ENCODE results near the gene NRK.

The NRK gene

DNA sequence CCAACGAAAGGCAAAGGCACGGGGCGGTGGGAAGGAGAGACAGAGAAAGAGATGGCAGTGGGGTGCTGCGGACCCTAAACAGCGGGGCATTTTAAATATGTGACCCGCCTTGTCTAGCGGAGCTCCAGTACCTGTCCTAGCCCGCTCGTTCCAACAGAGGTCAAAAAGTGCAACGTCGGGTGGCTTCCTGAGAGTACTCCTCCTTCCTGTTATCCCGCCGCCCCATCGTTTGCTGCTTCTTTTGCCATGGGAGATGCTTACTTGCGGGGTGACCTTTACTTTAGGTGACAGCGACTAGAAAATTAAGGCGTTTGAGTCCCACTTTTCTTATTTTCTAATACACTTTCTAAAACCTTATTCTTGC, 735 bp downstream of the NRK start:
- H3K4me1 ChIP-seq (ENCODE audit: control insufficient read depth, insufficient read depth, low read length): no peaks in the 10 kb centered on the region
- CTCF ChIA-PET: no interaction called here
- no peak overlapping the region for H3K4me3 ChIP-seq (ENCODE audit: low read depth, low read length)
- no peaks in the 10 kb centered on the region for H3K36me3 ChIP-seq (ENCODE audit: control insufficient read depth in 2 of 2, insufficient read depth in 1 of 2, low read length in 2 of 2)
- TF ChIP-seq ZFP3 (tag by site-specific recombination; IDR thresholded peaks at IDR 0.05; ENCODE audit: low read depth): no peak
- no peaks in the 10 kb centered on the region for H3K9me3 ChIP-seq (ENCODE audit: control insufficient read depth, insufficient read depth, low read depth, low read length)
- POLR2A ChIA-PET: no interaction called here
- H3K27ac ChIP-seq (ENCODE audit: extremely low read depth, low read depth, low read length): no peak overlapping the region

DNA sequence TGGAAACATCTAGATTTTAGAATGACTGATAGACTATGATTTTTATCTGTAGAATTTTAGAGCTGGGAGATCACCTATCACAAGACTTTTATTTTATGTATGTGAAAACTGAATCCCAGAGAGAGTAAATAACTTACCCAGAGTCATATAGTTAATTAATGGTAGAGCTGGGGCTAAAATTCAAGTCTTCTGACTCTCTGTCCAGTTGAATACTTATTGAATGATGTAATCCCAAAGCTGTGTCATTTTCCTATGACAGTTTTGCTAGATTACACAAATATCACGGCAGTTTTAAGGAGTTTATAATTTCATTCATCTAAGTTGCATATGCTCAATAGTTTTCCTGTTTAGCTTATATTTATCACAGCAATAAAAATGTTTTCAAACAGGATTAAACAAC, 6.7 kb downstream of the NRK start:
- Histone ChIP-seq H3K36me3 (ENCODE audit: control insufficient read depth in 2 of 2, insufficient read depth in 1 of 2, low read length in 2 of 2) (no peaks in the 10 kb centered on the region), H3K4me1 (ENCODE audit: control insufficient read depth, insufficient read depth, low read length) (no peaks in the 10 kb centered on the region), H3K27ac (ENCODE audit: extremely low read depth, low read depth, low read length) (no peak overlapping the region), H3K4me3 (ENCODE audit: low read depth, low read length) (no peak overlapping the region), H3K9me3 (ENCODE audit: control insufficient read depth, insufficient read depth, low read depth, low read length) (no peaks in the 10 kb centered on the region)
- TF ChIP-seq ZSCAN30 (tag by site-specific recombination; IDR thresholded peaks at IDR 0.05): no peak
- no peak for TF ChIP-seq ZNF112 (tag by site-specific recombination; IDR thresholded peaks at IDR 0.05)
- no peak for TF ChIP-seq ZNF121 (tag by site-specific recombination; IDR thresholded peaks at IDR 0.05)
- no peak for TF ChIP-seq ZNF394 (tag by site-specific recombination; IDR thresholded peaks at IDR 0.05; ENCODE audit: borderline replicate concordance)
- TF ChIP-seq, protein P1, sequence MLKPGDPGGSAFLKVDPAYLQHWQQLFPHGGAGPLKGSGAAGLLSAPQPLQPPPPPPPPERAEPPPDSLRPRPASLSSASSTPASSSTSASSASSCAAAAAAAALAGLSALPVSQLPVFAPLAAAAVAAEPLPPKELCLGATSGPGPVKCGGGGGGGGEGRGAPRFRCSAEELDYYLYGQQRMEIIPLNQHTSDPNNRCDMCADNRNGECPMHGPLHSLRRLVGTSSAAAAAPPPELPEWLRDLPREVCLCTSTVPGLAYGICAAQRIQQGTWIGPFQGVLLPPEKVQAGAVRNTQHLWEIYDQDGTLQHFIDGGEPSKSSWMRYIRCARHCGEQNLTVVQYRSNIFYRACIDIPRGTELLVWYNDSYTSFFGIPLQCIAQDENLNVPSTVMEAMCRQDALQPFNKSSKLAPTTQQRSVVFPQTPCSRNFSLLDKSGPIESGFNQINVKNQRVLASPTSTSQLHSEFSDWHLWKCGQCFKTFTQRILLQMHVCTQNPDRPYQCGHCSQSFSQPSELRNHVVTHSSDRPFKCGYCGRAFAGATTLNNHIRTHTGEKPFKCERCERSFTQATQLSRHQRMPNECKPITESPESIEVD (tag by site-specific recombination; IDR thresholded peaks at IDR 0.05): no peak
- TF ChIP-seq ZSCAN23 (tag by site-specific recombination; IDR thresholded peaks at IDR 0.05): no peak
- no peak for TF ChIP-seq ZNF114 (tag by site-specific recombination; IDR thresholded peaks at IDR 0.05)
- no peak for TF ChIP-seq ZNF16 (tag by site-specific recombination; IDR thresholded peaks at IDR 0.05; ENCODE audit: low read depth)
- no peak for TF ChIP-seq RBAK (tag by site-specific recombination; IDR thresholded peaks at IDR 0.05)
- no peak for TF ChIP-seq ZFP69B (tag by site-specific recombination; IDR thresholded peaks at IDR 0.05)
- CTCF ChIA-PET: interaction anchor here (0.6 to 1.3 kb wide), 2 partner anchors 14 to 1188 kb away, joined by 3 to 5 read pairs; no protein-coding TSS in a partner anchor
- POLR2A ChIA-PET: no interaction called here

DNA sequence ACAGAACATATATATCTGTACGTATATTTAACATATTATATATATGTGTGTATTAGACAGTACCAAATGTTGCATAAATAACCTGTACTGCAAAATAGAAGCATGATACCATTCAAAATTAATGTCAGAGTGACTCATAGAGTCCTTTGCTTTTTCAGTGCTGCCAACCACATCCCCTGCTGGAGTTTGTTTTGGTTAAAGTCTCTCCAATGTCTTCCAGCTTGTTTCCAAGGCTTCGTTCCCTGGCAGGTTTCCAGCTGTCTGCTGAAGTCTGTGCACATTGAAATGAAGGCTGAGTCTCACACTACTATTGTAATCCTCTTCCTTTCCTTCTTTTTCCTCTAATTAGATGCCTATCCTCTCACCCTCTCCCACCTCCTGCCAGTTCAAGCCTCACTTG, 14.9 kb downstream of the NRK start:
- CTCF ChIA-PET: interaction anchor here (0.7 kb wide), 2 partner anchors 9 to 260 kb away, joined by 3 read pairs; no protein-coding TSS in a partner anchor
- Histone ChIP-seq H3K4me1 (ENCODE audit: control insufficient read depth, insufficient read depth, low read length) (no peaks in the 10 kb centered on the region), H3K27ac (ENCODE audit: extremely low read depth, low read depth, low read length) (no peak overlapping the region), H3K9me3 (ENCODE audit: control insufficient read depth, insufficient read depth, low read depth, low read length) (no peaks in the 10 kb centered on the region), H3K4me3 (ENCODE audit: low read depth, low read length) (no peak overlapping the region), H3K36me3 (ENCODE audit: control insufficient read depth in 2 of 2, insufficient read depth in 1 of 2, low read length in 2 of 2) (no peaks in the 10 kb centered on the region)
- TF ChIP-seq ZNF223 (tag by site-specific recombination; IDR thresholded peaks at IDR 0.05): no peak
- TF ChIP-seq SP7 (tag by site-specific recombination; IDR thresholded peaks at IDR 0.05): no peak
- TF ChIP-seq ZNF140 (tag by site-specific recombination; IDR thresholded peaks at IDR 0.05): no peak
- TF ChIP-seq ZBTB8A (tag by site-specific recombination; IDR thresholded peaks at IDR 0.05): no peak
- no peak for TF ChIP-seq ZNF423 (tag by site-specific recombination; IDR thresholded peaks at IDR 0.05)
- TF ChIP-seq ZNF416 (tag by site-specific recombination; IDR thresholded peaks at IDR 0.05): no peak
- TF ChIP-seq KLF7 (tag by site-specific recombination; IDR thresholded peaks at IDR 0.05; ENCODE audit: borderline replicate concordance): no peak
- no peak for TF ChIP-seq ZNF596 (tag by site-specific recombination; IDR thresholded peaks at IDR 0.05)
- TF ChIP-seq ZNF529 (tag by site-specific recombination; IDR thresholded peaks at IDR 0.05; ENCODE audit: insufficient replicate concordance): no peak
- no peak for TF ChIP-seq SP2 (tag by site-specific recombination; IDR thresholded peaks at IDR 0.05)
- no peak for TF ChIP-seq ZNF624 (tag by site-specific recombination; IDR thresholded peaks at IDR 0.05)
- TF ChIP-seq ZSCAN30 (tag by site-specific recombination; IDR thresholded peaks at IDR 0.05): no peak
- no peak for TF ChIP-seq ZNF19 (tag by site-specific recombination; IDR thresholded peaks at IDR 0.05; ENCODE audit: low read depth)
- no peak for TF ChIP-seq ZNF555 (tag by site-specific recombination; conservative IDR thresholded peaks at IDR 0.05)
- no peak for TF ChIP-seq GFI1B (tag by site-specific recombination; IDR thresholded peaks at IDR 0.05)
- no peak for TF ChIP-seq ZNF843 (tag by site-specific recombination; IDR thresholded peaks at IDR 0.05)
- TF ChIP-seq ZBTB20 (tag by site-specific recombination; IDR thresholded peaks at IDR 0.05): no peak
- no peak for TF ChIP-seq ZNF677 (tag by site-specific recombination; IDR thresholded peaks at IDR 0.05)
- no peak for TF ChIP-seq CTCF (tag by site-specific recombination; IDR thresholded peaks at IDR 0.05)
- no peak for TF ChIP-seq KLF1 (tag by site-specific recombination; IDR thresholded peaks at IDR 0.05)
- POLR2A ChIA-PET: no interaction called here

Data from HEK293 (cell line).